Suprapubic skin (tissue), 4 donors: Measurements from ENCODE around the gene TRAK1. TPM values are rescaled to one million over a fixed set of nuclear protein-coding genes. Genes with fewer than 3 reads are reported as not detected.

Experiments
- DNase-seq, 2 donors: peaks; one replicate each; pipeline ENCODE4 v3.0.0-alpha.2; 2019; ENCODE audit warnings: low spot score in 2 of 2
- H3K27ac ChIP-seq: fragments of 200-600 bp; sonication (generic); one replicate; pipeline ENCODE4 v1.5.1; 2019
- H3K27me3 ChIP-seq: fragments of 200-600 bp; sonication (generic); one replicate; pipeline ENCODE4 v1.5.1; 2019
- H3K36me3 ChIP-seq: fragments of 200-600 bp; sonication (generic); one replicate; pipeline ENCODE4 v1.5.1; 2019
- H3K4me1 ChIP-seq: fragments of 200-600 bp; sonication (generic); one replicate; pipeline ENCODE4 v1.5.1; 2019
- H3K4me3 ChIP-seq: fragments of 200-600 bp; sonication (generic); one replicate; pipeline ENCODE4 v1.5.1; 2019; ENCODE audit warnings: mild to moderate bottlenecking
- H3K9me3 ChIP-seq: fragments of 200-600 bp; sonication (generic); one replicate; pipeline ENCODE4 v1.5.1; 2019
- EP300 ChIP-seq: sonication (generic); formaldehyde crosslinking; IDR thresholded peaks from one replicate; pipeline ENCODE4 v1.6.1; 2017; ENCODE audit warnings: antibody characterized with exemption
- POLR2A ChIP-seq, 2 donors: fragments of 450-650 bp; IDR thresholded peaks; one replicate each; pipeline ENCODE4 v1.6.1; 2017; ENCODE audit warnings: antibody characterized with exemption in 2 of 2, mild to moderate bottlenecking in 2 of 2, moderate library complexity in 2 of 2
- POLR2AphosphoS5 ChIP-seq, 3 donors: sonication (generic); formaldehyde crosslinking; IDR thresholded peaks; one replicate each; pipeline ENCODE4 v1.6.1; 2017; ENCODE audit warnings: antibody characterized with exemption in 3 of 3
- WGBS: methylation state at CpG from one replicate; pipeline ENCODE4 v1.1.5; 2018; 5-methylcytosine and 5-hydroxymethylcytosine counted together
- total RNA-seq, 4 donors: library from RNA; depleted of rRNA; stranded (reverse); fragments of >200 nt; gene quantifications; one replicate each; pipeline ENCODE4 v1.1.0, GENCODE V29; 2016
- TF ChIP-seq, protein P1 (sequence below), 2 donors: fragments of 200-600 bp in 1 of 2; fragments of 450-650 bp in 1 of 2; sonication (generic) in 1 of 2; IDR thresholded peaks; one replicate each; pipeline ENCODE4 v1.5.1; 2016 to 2019; ENCODE audit warnings: antibody characterized with exemption in 2 of 2, mild to moderate bottlenecking in 1 of 2, moderate library complexity in 1 of 2

The TRAK1 gene
- total RNA-seq, 4 donors from 2014 or later: 78.3 to 214 (median 86.4) TPM

DNA sequence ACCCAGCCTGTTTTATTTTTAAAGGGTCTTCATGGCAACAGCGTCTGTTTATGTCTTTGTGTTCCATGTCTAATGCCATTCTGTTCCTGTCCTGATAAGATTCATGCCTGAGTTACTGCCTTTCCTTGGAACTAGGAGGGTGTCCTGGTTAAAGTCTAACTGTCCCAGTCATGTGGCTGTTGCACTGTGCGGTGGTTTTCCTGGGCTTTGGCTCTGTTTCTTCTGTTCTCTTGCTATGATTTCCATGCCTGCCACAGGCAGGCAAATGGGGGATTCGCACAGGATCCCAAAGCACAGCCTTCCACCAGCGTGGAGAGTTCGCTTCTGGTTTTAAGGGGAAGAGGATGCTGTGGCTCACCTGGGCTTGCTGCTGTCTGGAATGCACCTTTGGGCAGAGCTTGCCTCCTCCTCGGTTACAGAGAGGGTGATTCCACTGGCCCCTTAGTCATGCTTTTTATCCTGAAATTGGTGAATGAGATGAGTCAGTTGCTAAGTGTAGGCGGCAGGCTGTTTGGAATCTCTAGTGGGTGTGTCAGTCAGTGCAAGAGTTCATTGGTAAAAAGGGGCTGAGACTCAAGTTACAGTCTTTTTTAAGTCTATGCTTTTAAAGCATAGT is 88.1 kb downstream of the TRAK1 start:
- Histone ChIP-seq H3K27ac (peak overlapping the region; percentile 69), H3K4me1 (peaks cover 38% of the 10 kb centered on the region), H3K36me3 (peaks cover 10% of the 10 kb centered on the region), H3K4me3 (no peak overlapping the region), H3K27me3 (no peaks in the 10 kb centered on the region), H3K9me3 (no peaks in the 10 kb centered on the region)
- DNase-seq: peak in 1 of 2 donors; percentile 49
- TF ChIP-seq, protein P1, sequence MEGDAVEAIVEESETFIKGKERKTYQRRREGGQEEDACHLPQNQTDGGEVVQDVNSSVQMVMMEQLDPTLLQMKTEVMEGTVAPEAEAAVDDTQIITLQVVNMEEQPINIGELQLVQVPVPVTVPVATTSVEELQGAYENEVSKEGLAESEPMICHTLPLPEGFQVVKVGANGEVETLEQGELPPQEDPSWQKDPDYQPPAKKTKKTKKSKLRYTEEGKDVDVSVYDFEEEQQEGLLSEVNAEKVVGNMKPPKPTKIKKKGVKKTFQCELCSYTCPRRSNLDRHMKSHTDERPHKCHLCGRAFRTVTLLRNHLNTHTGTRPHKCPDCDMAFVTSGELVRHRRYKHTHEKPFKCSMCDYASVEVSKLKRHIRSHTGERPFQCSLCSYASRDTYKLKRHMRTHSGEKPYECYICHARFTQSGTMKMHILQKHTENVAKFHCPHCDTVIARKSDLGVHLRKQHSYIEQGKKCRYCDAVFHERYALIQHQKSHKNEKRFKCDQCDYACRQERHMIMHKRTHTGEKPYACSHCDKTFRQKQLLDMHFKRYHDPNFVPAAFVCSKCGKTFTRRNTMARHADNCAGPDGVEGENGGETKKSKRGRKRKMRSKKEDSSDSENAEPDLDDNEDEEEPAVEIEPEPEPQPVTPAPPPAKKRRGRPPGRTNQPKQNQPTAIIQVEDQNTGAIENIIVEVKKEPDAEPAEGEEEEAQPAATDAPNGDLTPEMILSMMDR (IDR thresholded peaks at IDR 0.05): no peak
- no peak for TF ChIP-seq POLR2A (IDR thresholded peaks at IDR 0.05)
- TF ChIP-seq EP300: no peak
- TF ChIP-seq POLR2AphosphoS5 (IDR thresholded peaks at IDR 0.05): no peak
- 29% methylated on average over 7 of the region's 7 CpGs for WGBS

DNA sequence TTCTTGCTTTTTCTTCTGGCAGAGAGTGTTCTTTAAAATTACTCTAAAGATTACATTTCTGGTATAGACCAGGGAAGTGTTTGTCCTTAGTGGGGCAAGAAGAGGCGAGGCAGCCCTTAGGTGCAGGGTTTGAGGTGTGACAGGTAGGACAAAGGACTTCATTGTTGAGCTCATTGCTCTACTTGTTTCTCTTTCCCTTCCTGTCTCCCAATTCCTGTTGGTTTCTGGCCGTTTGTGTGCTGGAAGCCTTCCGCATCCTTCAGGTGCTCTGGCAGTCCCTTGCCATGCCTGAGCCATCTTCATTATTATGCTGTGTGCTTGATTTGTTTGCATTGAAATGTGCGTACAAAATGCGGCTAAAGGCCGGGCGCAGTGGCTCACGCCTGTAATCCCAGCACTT is 89.7 kb downstream of the TRAK1 start:
- WGBS: 78% methylated on average over 8 of the region's 8 CpGs
- Histone ChIP-seq H3K4me3 (no peak overlapping the region), H3K27ac (peak overlapping the region; percentile 69), H3K4me1 (peaks cover 35% of the 10 kb centered on the region), H3K27me3 (no peaks in the 10 kb centered on the region), H3K9me3 (no peaks in the 10 kb centered on the region), H3K36me3 (peaks cover 15% of the 10 kb centered on the region)
- no peak for DNase-seq
- TF ChIP-seq, protein P1 (IDR thresholded peaks at IDR 0.05): no peak
- TF ChIP-seq POLR2A (IDR thresholded peaks at IDR 0.05) (no peak), EP300 (no peak), POLR2AphosphoS5 (IDR thresholded peaks at IDR 0.05) (no peak)

DNA sequence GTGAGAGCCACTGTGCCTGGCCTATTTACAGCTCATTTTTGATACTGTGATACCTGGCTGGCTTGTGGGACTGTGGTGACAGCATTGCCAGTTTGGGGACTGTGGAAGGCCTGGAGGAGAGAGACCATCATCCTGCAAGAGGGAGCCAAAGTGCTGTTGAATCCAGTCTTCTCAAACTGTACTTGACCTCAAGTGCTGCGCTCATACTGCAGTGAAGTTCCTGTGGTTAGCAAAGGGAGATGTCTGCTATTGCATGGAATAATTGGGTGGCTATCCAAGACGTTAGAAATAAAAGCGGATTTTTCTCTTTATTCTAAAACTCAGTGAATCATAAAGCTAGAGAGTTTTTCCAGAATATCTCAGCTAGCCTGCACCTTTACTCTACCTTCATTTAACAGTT is 91.4 kb downstream of the TRAK1 start:
- Histone ChIP-seq H3K27ac (peak overlapping the region; percentile 8), H3K4me1 (peaks cover 31% of the 10 kb centered on the region), H3K4me3 (no peak overlapping the region), H3K9me3 (no peaks in the 10 kb centered on the region), H3K36me3 (peaks cover 12% of the 10 kb centered on the region), H3K27me3 (no peaks in the 10 kb centered on the region)
- WGBS: 41% methylated on average over 3 of the region's 3 CpGs
- no peak for DNase-seq
- TF ChIP-seq EP300: no peak
- TF ChIP-seq POLR2A (IDR thresholded peaks at IDR 0.05): no peak

DNA sequence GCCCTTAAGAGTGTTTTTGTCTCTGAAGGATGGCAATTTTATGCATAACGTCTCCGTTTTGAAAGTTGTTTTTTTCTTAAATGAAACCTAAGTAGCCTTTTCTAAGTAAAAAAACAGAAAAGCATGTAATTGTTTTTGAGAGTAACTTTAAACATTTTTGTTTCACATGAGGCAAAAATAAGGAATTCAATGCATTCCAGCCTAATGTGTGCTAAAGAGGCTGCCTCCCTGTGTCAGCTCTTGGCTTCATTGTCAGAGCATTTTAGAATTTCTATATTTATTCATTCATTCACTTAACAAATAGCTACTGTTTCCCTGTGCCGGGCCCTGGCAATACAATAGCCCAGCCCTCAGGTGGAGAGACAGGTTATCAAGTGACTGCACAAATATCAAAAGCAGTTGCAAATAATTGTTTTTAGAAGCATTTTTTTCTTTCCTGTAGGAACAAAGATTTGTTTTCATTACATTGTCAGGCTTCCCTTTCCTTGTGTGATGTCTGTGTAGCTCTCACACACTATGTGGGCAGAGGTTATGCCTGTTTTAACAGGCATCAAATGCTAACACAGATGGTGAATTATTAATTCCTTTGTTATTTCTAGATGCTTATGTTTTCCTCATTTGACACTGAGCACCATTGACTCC is 93.0 kb downstream of the TRAK1 start:
- 53% methylated on average over 3 of the region's 3 CpGs for WGBS
- TF ChIP-seq, protein P1 (IDR thresholded peaks at IDR 0.05): no peak
- TF ChIP-seq POLR2A (IDR thresholded peaks at IDR 0.05) (no peak), POLR2AphosphoS5 (IDR thresholded peaks at IDR 0.05) (no peak), EP300 (no peak)
- Histone ChIP-seq H3K27me3 (no peaks in the 10 kb centered on the region), H3K9me3 (no peaks in the 10 kb centered on the region), H3K36me3 (peaks cover 22% of the 10 kb centered on the region), H3K4me1 (peaks cover 28% of the 10 kb centered on the region), H3K4me3 (no peak overlapping the region), H3K27ac (no peak overlapping the region)
- peak in 1 of 2 donors; percentile 13 for DNase-seq

DNA sequence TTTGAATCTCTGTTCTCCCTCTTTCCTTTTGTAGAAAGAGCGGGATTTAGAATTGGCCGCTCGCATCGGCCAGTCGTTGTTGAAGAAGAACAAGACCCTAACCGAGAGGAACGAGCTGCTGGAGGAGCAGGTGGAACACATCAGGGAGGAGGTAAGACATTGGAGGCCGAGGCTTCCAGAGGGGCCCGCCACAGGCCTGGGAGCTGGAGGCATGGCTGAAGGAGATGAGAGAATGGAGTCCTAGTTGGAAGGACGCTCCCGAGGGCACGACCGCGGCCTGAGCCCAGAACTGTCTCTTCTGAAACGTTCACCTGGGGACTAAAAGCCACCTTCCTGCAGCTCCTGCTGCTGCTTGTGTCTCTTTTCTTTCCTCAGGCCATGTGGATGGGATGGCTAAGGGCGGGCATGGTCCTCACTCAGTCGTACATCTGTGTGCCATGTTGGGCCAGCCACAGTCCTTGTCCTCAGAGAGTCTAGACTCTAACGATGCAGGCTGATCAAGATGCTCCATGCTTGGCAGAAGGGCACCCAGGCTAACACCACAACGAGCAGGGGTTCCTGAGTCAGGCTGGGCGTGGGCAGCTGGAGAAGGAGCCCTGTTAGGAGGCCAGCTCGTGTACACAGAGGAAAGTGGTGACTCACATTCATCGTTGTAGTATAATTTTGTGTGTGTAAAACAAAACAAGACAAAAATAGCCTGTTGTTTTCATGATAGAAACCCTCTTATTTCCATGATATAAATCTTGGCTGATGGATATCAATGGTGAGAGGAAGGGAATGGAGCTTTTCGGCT is 93.7 kb downstream of the TRAK1 start:
- Histone ChIP-seq H3K9me3 (no peaks in the 10 kb centered on the region), H3K36me3 (peaks cover 25% of the 10 kb centered on the region), H3K4me3 (no peak overlapping the region), H3K27ac (peak overlapping the region; percentile 31), H3K4me1 (peaks cover 21% of the 10 kb centered on the region), H3K27me3 (no peaks in the 10 kb centered on the region)
- WGBS: 75% methylated on average over 23 of the region's 23 CpGs
- TF ChIP-seq POLR2AphosphoS5 (IDR thresholded peaks at IDR 0.05) (no peak), POLR2A (IDR thresholded peaks at IDR 0.05) (no peak), EP300 (no peak)
- TF ChIP-seq, protein P1 (IDR thresholded peaks at IDR 0.05): no peak
- DNase-seq: peak in 1 of 2 donors; percentile 68
